SK-N-DZ (cell line): ENCODE data around the gene ANKRD27. TPM values are rescaled to one million over a fixed set of nuclear protein-coding genes. Genes with fewer than 3 reads are reported as not detected.
A peak's percentile ranks its signal among the peaks of the same experiment; 100 is the strongest.
"Not testable (repeated sequence)": the region's sequence is repeated elsewhere in the genome, so short reads cannot be mapped to it uniquely, and the experiment has no call there.

Source experiments
- DNase-seq: peaks from one replicate; pipeline ENCODE4 v3.0.0-alpha.2; 2015; ENCODE audit warnings: low spot score
- polyA plus RNA-seq, 2 experiments: library from polyadenylated mRNA; depleted of rRNA; stranded (reverse); fragments of >200 nt; gene quantifications; 2 replicates each; pipeline ENCODE4 v1.2.3, GENCODE V29; 2014

The ANKRD27 gene
- polyA plus RNA-seq (2014; cell fraction: cytosol; rRNA removed), result 15.6 and 18.6 TPM in 2 replicates
- polyA plus RNA-seq (2014; cell fraction: nucleus; rRNA removed), result 23.8 and 37.0 TPM in 2 replicates

- DNase-seq, result peak; percentile 97
Measured at GRCh38 chr19:32674931-32675719, at the start of gene ANKRD27. ANKRD27 (minus strand) TSS chr19:32675180; CDS start chr19:32659015, 16,165 bp downstream.

GRCh38 chr19:32720936-32721250, 45.9 kb upstream of the ANKRD27 start:
- DNase-seq, result no peak

- no peak for DNase-seq
Measured at GRCh38 chr19:32720216-32720935, 45.4 kb upstream of the ANKRD27 start.

GRCh38 chr19:32719611-32720059, 44.7 kb upstream of the ANKRD27 start, which contains the start of gene TDRD12:
TDRD12 (plus strand) TSS chr19:32719767; CDS start chr19:32720073, 306 bp downstream.
- DNase-seq, result peak; percentile 6

GRCh38 chr19:32718286-32718685, 43.3 kb upstream of the ANKRD27 start:
- DNase-seq, result no peak

GRCh38 chr19:32717496-32717895, 42.5 kb upstream of the ANKRD27 start:
- no peak for DNase-seq

- DNase-seq, result not testable (repeated sequence)
Measured at GRCh38 chr19:32716203-32716602, 41.2 kb upstream of the ANKRD27 start.

GRCh38 chr19:32711747-32712146, 36.8 kb upstream of the ANKRD27 start:
- DNase-seq, result no peak

- no peak for DNase-seq
Measured at GRCh38 chr19:32709032-32709431, 34.1 kb upstream of the ANKRD27 start.

GRCh38 chr19:32708457-32708856, 33.5 kb upstream of the ANKRD27 start:
- DNase-seq, result no peak

GRCh38 chr19:32704006-32704405, 29.0 kb upstream of the ANKRD27 start:
- not testable (repeated sequence) for DNase-seq

GRCh38 chr19:32702010-32702409, 27.0 kb upstream of the ANKRD27 start:
- DNase-seq, result no peak

- DNase-seq, result not testable (repeated sequence)
Measured at GRCh38 chr19:32700129-32700528, 25.1 kb upstream of the ANKRD27 start.

- not testable (repeated sequence) for DNase-seq
Measured at GRCh38 chr19:32696771-32697170, 21.8 kb upstream of the ANKRD27 start.

GRCh38 chr19:32695506-32695905, 20.5 kb upstream of the ANKRD27 start:
- not testable (repeated sequence) for DNase-seq

- DNase-seq, result not testable (repeated sequence)
Measured at GRCh38 chr19:32694851-32695250, 19.9 kb upstream of the ANKRD27 start.

- not testable (repeated sequence) for DNase-seq
Measured at GRCh38 chr19:32694316-32694715, 19.3 kb upstream of the ANKRD27 start.

GRCh38 chr19:32693151-32694108, 18.4 kb upstream of the ANKRD27 start:
- not testable (repeated sequence) for DNase-seq

GRCh38 chr19:32692727-32693061, 17.7 kb upstream of the ANKRD27 start:
- DNase-seq, result no peak

GRCh38 chr19:32691952-32692726, 17.2 kb upstream of the ANKRD27 start:
- DNase-seq, result no peak
